MM.1S (cell line): ENCODE measurements around the gene PLA2R1.

Source experiments
- EZH2 ChIP-seq: fragments of 300-600 bp; sonication (generic); optimal IDR thresholded peaks from 2 replicates; pipeline ENCODE3; 2017; ENCODE audit warnings: low read depth, mild to moderate bottlenecking, antibody characterized with exemption, low read length, mixed read lengths
- TF ChIP-seq, protein P1 (sequence below): fragments of 300-600 bp; sonication (generic); IDR thresholded peaks from 2 replicates; pipeline ENCODE4 v1.5.1; 2016; ENCODE audit warnings: antibody characterized with exemption, low read length, mixed read lengths

DNA sequence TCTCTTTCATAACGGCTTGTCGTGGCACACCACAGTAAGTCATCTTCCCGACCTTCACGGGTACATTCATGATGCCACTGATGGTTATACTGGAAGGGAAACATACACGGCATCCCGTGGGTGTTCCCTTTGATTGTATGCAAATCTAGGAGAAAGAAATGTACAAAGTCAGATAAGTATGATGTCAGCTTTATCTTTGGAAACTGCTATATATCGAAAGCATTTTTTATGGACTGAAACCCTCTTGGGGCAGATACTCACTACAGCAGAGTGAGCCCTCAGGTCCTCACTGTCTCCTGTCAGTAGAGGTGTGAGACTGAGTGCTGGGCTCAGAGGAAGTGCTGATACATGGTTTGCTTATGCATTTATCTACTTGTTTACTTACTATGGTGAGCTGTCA lies 20.4 kb downstream of the PLA2R1 start:
- TF ChIP-seq, protein P1, sequence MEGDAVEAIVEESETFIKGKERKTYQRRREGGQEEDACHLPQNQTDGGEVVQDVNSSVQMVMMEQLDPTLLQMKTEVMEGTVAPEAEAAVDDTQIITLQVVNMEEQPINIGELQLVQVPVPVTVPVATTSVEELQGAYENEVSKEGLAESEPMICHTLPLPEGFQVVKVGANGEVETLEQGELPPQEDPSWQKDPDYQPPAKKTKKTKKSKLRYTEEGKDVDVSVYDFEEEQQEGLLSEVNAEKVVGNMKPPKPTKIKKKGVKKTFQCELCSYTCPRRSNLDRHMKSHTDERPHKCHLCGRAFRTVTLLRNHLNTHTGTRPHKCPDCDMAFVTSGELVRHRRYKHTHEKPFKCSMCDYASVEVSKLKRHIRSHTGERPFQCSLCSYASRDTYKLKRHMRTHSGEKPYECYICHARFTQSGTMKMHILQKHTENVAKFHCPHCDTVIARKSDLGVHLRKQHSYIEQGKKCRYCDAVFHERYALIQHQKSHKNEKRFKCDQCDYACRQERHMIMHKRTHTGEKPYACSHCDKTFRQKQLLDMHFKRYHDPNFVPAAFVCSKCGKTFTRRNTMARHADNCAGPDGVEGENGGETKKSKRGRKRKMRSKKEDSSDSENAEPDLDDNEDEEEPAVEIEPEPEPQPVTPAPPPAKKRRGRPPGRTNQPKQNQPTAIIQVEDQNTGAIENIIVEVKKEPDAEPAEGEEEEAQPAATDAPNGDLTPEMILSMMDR = no peak
- no peak for TF ChIP-seq EZH2
